ENCODE data around the gene RASA3.

RASA3 gene

DNA sequence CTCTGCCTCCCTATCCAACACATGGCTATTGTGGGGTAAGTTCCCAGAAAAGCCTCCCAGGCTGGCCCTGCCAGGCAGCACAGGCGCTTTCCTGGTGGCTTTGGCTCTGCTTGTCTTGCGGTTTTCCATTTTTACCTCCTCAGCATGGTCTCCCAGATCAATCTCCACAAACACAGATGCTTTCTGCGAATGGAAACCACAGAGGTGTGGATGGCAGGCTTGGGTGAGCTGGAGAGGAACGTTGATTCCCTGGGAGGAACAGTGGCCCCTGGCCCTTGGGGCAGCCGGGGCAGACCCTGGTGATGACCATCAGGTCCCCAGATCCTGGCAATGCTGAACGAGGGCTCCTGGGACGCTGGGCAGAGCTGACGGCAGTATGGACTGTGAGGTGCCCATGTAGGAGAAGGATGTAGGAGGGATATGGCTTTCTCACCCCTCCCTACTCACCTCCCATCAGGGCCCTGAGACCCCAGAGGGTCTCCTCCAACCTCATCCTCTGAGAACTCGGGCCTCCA is 165.2 kb downstream of the RASA3 start:
- DNase-seq (ENCODE audit: low read depth) = no peak

DNA sequence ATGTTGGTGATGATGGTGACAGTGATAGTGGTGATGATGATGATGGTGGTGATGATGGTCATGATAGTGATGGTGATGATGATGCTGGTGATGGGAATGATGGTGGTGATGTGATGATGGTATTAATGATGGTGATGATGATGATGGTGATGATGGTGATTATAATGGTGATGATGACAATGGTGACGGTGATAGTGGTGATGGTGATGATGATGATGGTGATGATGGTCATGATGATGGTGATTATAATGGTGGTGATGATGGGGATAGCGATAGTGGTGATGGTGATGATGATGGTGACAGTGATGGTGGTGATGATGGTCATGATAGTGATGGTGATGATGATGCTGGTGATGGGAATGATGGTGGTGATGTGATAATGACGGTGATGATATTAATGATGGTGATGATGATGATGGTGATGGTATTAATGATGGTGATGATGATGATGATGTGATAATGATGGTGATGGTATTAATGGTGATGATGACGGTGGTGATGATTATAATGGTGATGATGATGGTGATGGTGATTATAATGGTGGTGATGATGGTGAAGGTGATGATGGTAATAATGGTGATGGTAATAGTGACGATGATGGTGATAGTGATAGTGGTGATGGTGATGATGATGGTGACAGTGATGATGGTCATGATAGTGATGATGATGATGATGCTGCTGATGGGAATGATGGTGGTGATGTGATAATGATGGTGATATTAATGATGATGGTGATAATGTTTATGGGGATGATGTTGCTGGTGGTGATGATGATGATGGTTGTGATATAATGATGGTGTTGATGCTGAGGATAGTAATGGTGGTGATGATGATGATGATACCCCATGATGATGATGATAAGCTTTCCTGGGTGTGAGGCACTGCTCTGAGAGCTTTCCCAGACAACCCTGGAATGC is 166.2 kb downstream of the RASA3 start:
- no peak for DNase-seq (ENCODE audit: low read depth)

DNA sequence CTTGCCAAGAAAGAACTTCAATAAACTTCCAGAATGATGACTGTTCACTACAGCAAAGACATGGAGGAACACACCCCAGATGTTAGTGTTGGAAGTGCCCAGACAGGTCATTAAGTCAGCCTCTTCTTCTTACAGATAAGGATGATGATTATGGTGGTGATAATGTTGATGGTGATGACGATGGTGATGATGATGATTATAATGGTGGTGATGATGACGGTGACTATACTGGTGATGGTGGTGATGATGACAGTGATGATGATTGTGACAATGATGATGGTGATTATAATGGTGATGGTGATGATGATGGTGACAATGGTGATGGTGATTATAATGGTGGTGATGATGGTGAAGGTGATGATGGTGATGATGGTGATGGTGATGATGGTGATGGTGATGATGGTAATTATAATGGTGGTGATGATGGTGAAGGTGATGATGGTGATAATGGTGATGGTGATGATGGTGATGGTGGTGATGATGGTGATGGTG is 167.0 kb downstream of the RASA3 start:
- no peak for DNase-seq (ENCODE audit: low read depth)

DNA sequence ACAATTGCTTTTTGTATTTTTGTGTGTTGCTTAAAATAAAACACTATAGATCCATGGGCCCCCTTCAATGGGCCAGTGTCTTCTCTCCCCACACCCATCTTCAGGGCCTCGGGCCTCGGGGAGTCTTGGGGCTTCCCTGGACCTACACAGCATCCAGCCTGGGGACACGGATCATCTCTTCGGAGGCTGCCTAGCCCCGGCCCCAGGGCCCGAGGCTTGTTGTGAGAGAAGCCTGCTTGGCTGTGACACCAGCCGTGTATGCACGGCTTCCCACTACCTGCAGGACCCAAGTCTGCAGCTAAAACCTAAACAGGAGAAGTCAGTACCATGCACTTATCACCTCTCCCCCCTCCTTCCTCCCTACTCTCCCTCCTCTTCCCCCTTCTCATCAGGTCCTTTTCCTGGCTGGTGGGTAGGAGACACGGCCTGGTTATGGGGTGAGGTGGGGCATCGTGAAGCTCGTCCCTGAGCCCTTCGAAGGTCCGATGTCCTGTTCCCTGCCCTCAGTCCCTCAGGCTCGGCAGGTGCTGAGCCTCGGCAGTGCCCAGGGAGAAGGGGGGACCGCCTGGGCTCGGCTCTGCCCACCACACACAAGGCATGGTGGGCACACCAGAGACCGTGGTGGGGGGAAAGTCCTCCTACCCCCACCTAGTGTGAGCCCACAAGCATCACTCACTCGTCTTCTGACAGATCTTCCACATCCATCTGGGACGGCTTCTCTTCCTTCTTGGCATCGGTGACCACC is 168.0 kb downstream of the RASA3 start:
- DNase-seq (ENCODE audit: low read depth) = no peak

DNA sequence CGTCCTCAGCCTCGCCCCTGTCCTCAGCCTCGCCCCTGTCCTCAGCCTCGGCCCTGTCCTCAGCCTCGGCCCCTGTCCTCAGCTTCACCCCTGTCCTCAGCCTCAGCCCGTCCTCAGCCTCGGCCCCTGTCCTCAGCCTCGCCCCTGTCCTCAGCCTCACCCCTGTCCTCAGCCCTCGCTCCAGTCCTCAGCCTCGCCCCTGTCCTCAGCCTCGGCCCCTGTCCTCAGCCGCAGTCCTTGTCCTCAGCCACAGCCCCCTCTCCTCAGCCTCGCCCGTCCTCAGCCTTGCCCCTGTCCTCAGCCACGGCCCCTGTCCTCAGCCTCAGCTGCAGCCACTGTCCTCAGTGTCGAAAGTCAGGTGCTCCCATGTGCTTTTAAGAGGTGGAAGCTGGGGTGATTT is 169.0 kb downstream of the RASA3 start:
- DNase-seq (ENCODE audit: low read depth) = no peak

DNA sequence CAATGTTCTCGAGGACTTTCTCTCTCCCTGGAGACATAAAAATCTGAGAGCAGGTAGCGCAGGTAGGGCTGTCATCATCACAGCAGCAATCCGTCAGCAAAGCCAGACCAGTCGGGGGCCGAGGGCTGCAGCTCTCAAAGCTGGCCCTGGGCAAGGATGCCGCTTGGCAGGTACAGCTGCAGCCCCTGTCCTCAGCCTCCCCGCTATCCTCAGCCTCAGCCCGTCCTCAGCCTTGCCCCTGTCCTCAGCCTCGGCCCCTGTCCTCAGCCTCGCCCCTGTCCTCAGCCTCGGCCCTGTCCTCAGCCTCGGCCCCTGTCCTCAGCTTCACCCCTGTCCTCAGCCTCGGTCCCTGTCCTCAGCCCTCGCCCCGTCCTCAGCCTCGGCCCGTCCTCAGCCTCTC is 169.4 kb downstream of the RASA3 start:
- DNase-seq (ENCODE audit: low read depth) = no peak

DNA sequence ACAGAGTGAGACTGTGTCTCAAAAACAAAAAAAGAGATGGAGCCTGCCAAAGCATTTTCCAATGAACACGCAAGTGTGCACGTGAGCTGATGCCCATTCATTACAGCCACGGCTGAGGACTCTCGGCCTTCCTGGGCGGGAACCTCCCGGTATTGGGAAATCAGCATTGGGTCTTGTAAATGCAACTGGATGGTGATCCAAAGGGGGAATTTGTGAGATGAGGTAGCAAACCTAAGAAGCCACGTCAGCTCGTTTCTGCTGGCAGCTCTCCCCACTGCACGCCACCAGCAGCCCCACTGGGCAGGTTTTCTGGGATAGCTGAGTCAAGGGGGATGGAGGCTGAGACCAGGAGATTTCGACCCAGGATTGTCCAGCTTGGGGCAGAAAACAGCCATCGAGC is 170.0 kb downstream of the RASA3 start:
- no peak for DNase-seq (ENCODE audit: low read depth)

DNA sequence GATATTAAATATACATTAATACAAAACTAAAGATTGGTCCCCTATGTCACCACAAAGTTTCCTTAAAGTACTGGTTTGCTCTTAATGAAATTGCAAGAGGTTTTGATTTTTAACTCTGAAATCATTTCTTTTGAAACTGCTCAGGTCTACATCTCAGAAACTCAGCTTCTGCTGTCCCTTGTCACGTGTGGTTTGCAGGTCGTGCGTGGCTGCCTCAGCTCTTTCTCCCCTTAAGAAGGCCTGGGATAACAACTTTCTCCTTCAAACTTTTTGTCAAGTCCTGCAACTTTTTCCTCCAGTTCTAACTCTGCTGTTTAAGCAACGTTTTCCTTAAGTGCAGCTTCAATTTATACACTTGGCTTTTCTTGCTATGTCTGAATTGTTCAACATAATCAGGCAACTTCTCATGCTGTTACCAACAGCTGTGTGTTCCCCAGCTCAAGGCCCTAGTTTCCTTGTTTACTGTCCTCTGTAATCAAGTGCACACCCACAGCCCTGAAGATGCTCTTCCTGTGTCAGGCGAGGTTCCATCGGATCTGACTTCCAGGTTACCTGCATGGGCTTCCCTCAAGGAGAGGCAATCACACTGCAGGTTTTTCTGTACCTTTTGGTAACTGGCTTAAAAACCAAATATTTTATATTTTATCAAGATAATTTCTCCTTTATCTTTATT is 172.0 kb downstream of the RASA3 start:
- no peak for DNase-seq (ENCODE audit: low read depth)

DNA sequence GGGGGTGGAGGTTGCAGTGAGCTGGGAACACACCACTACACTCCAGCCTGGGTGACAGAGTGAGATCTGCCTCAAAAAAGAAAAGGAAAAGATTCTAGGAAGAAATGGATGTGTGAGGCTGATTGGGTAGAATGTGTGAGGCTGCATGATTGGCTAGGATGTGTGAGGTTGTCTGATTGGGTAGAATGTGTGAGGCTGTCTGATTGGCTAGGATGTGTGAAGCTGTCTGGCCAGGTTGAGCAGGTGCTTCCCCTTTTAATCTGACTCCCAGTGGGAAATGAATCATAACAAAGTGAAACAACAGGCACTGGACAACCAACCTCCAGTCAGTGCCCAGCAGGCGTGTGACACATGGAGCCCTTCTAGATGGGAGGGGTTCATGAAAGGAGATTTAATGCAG is 173.2 kb downstream of the RASA3 start:
- no peak for DNase-seq (ENCODE audit: low read depth)

DNA sequence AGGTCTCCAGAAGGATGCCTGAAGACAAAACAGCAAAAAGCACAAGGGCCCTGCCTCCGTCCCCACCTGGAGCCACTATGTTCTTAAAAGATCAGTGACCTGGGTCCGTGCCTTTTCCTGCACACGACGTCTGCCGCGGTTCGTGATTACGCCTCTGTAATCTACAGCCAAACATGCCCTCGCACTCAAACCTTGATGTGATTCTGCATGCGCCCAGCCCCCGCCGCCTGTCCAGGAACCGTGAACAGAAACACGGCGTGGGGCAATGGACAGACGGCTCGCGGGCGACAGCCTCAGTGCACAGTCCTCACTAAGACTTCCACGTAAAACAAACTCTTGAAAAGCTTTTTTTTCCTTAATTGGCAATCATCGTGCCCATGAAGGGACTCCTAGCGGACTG is 174.1 kb downstream of the RASA3 start:
- DNase-seq (ENCODE audit: low read depth) = no peak

DNA sequence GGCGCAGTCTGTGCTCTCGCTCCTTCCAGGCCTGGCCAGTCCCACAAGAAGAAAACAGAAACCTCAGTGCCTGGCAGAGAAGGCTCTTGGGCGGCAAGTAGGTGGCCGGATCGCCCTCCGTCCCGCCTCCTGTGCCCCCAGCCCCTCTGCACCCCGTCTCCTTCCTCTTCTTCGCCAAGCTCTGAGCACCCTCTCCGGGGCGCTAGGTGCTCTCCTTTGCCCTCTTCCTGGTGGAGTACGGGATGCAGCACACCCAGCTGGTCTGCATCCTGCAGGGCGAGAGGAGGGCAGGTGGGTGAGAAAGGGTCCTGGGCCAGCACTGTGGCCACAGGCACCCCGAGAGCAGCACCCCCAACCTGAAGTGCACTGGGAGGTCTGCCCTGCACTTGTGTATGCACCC is 175.9 kb downstream of the RASA3 start:
- DNase-seq (ENCODE audit: low read depth) = no peak

DNA sequence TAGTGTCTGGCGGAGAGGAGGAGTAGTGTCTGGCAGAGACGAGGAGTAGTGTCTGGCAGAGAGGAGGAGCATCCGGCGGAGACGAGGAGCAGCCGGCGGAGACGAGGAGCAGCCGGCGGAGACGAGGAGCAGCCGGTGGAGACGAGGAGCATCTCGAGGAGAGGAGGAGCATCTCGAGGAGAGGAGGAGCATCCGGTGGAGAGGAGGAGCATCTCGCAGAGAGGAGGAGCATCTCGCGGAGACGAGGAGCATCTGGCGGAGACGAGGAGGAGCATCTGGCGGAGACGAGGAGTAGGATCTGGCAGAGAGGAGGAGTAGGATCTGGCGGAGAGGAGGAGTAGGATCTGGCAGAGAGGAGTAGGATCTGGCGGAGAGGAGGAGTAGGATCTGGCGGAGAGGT is 176.7 kb downstream of the RASA3 start:
- no peak for DNase-seq (ENCODE audit: low read depth)

DNA sequence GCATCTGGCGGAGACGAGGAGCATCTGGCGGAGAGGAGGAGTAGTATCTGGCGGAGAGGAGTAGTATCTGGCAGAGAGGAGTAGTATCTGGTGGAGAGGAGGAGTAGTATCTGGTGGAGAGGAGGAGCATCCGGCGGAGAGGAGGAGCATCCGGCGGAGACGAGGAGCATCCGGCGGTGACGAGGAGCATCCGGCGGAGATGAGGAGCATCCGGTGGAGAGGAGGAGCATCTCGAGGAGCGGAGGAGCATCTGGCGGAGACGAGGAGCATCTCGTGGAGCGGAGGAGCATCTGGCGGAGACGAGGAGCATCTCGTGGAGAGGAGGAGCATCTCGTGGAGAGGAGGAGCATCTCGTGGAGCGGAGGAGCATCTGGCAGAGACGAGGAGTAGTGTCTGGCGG is 177.2 kb downstream of the RASA3 start:
- DNase-seq (ENCODE audit: low read depth) = no peak

DNA sequence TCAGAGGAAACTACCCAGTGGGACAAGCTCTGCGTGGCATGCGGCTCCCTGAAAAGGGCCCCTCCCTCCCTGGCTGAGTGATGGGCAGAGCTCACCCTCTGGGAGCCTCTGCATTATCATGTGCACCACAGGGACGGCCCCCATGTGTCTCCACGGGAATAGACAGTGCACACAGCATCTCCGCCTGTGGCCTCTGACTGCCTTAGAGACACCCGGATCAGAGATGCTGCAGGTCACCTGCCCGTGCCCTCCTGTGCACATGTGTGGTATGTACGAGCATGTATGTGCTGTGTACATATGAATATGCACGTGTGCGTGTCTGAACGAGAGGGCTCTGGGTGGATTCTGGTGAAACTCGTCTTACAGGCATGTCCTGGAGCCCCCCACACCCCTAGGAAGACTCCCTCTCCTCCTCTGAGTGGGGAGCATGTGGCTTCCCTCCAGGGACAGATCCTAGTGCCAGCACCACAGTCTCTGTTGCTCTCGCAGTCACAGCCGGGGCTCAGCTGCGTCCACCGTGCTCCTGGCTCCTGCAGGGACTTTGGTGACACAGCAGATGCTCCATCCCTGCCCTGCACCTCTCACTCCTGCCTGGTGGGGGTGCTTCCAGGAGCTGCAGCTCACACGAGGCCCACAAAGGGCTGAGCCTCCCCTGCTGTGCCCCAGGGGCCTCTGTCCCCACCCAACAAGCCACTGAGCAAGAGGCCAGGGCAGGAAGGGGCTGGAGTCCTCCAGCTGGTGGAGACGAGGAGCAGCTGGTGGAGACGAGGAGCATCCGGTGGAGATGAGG is 178.2 kb downstream of the RASA3 start:
- no peak for DNase-seq (ENCODE audit: low read depth)

DNA sequence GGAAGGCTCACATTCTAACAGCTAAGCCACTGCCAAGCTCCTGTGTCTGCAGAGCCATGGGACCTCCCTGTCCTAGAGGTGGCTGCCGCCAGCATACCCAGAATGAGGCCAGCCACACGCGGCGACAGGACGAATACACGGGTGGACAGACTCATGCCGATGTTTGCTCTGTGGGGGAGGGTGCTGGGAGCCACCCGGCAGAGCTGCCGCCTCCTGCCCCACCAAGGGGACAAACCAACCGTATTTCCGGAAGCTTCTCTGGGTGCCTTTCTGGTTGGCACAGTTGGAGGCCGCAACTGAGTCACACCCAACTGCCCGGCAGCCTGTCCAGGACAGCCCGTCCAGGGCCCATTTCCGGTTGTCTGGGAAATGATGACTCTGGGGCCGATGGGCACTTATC is 178.9 kb downstream of the RASA3 start:
- DNase-seq (ENCODE audit: low read depth) = no peak

DNA sequence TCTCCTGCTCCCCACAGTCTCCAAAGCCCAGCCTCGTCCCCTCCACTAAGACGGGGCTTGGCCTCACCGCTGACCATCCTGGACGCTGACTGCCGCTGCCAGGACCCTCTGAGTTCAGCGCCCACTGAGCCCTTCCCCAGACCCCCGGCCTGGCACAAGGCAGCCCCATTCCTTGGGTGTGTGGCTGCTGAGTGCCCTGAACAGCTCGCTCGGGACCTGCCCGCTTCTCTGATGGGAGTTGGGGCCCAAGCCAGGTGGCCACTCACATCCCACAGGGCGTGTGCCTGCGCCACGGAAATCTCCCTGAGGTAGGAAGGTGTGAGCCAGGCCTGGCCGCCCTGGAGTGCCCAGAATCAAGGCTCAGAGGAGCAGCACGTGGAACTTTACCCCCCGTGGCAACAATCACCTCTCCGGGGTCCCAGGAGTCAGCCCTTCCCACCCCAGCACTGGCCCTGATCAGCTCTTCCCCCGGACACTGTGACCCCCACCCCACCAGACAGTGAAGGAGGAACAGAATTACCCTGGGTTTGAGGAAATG is 179.4 kb downstream of the RASA3 start:
- DNase-seq (ENCODE audit: low read depth) = no peak

DNA sequence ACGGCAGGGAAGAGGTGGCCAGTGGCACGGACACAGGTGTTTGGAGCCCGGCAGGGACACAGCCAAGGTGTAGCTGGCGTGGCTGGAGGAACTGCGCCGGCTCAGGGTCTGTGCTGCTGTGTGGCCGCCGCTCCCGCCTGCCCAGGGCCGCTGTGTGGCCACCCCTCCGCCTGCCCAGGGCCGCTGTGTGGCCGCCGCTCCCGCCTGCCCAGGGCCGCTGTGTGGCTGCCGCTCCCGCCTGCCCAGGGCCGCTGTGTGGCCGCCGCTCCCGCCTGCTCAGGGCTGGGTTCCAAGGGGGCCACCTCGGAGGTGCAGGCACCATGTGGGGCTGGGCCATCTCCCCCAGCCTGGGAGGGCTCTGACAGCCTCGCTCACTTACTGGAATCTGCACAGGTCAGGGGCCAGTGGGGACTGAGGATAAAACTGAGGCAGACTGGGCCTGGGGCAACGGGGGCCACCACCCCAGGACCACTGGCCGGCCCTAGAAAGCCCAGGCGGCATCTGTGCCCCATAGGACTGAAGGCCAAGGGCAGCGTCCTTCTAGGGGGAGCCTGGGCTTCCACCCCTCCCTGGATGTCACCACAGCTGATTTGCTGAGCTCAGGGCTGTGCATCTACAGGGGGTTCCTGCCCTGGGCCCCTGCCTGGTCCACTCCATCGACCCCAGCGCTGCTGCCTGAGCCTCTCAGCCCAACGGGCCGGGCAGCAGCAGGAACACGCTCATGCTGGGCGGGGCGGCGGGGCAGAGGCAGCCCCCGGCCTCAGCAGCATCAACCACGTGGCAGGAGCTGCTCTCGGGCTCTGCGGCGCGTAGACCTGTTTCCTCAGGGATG is 180.1 kb downstream of the RASA3 start:
- DNase-seq (ENCODE audit: low read depth) = no peak

DNA sequence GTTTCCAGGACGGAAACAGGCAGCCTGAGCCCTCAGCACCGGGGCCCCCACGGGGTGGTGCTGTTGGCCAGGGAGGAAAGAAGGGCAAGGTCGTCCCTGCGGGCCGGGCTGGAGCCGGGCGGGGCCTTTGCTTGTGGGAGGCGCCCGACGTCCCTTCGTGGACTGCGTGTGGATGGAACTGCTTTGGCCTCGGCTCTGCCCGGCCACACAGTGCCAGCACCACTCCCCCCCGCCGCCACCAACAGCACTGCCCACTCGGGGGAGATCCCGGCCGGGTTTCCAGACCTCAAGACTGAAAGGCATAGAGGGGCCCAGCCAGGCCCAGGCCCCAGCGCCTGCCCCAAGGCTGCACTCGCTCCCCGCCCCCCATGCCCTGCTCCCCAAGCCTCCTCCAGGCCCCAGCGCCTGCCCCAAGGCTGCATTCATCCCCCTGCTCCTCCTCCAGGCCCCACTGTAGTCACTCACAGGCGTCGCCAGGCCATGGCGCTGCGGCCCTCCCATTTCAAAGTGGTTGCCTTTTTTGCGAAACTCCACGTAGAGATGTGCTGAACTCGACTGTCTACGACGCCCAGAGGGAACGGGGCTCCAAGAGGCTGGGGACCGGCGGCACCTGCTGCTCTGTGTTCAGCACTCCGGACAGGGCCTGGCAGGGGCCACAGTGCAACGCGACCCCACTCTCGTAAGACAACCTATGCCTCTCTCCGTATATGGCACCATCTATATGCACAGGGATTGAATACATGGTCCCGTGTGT is 181.0 kb downstream of the RASA3 start:
- DNase-seq (ENCODE audit: low read depth) = peak; percentile 58

DNA sequence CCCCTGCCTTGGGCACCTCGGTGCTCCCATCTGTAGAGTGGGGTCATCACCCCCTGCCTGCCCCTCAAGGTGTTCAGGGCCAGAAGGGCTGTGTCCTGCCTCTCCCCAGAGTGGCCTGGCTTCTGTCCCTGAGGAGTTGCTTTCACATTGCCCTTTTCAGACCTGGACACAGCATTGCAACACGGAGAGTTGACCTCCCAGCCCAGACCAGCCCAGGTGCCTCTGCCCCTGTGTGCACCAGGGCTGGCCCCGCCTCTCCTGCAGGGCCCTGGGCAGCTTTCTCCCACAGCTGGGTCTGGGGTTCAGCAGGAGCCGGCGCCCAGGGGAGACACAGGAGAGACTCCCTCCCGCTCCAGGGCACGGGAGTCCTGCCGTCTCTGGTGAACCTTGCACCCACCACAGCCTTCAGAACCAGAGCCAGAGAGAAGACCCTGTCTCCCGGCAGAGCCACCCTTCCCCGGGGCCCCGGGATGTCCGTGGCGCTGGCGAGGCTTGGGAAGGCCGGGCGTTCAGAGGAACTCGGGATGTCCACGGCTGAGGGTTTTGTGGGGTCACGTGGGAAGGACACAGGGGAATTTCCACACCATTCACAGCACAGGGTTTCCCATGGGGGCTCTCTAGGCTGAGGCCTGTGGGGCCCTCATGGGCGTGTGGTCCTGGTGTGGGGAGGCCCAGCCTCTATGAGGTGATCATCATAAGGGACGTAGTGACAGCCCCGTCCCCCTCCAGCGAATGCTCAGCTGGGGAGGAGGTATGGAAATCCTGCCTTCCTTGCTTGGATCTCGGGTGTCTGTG is 181.8 kb downstream of the RASA3 start:
- no peak for DNase-seq (ENCODE audit: low read depth)
